GM21529 (cell line): ENCODE measurements around the gene PIWIL4.

Experiments
- ATAC-seq: cut with Tn5 transposase; IDR thresholded peaks from one replicate; pipeline ENCODE4 v1.9.1; 2021; ENCODE audit not compliant: unreplicated experiment

PIWIL4 gene

GRCh38 chr11:94661444-94661843, 94.3 kb downstream of the PIWIL4 start:
- no peak for ATAC-seq

GRCh38 chr11:94662065-94662779, 95.1 kb downstream of the PIWIL4 start:
- ATAC-seq: no peak

- no peak for ATAC-seq
Measured at GRCh38 chr11:94662846-94663390, 95.8 kb downstream of the PIWIL4 start.

GRCh38 chr11:94664346-94664745, 97.2 kb downstream of the PIWIL4 start:
- ATAC-seq: no peak

GRCh38 chr11:94665116-94665659, 98.0 kb downstream of the PIWIL4 start:
- no peak for ATAC-seq

GRCh38 chr11:94666792-94667721, 99.9 kb downstream of the PIWIL4 start:
- ATAC-seq: no peak

- ATAC-seq: no peak
Measured at GRCh38 chr11:94668212-94668793, 101.1 kb downstream of the PIWIL4 start.

- ATAC-seq: no peak
Measured at GRCh38 chr11:94669023-94669422, 101.9 kb downstream of the PIWIL4 start.
